KMS-11 (cell line): Measurements from ENCODE around the gene FAM222A.

Source experiments
- H2AFZ ChIP-seq: fragments of 200-600 bp; sonication (generic); 2 replicates; pipeline ENCODE4 v1.6.1; 2016; ENCODE audit warnings: antibody characterized with exemption, mixed run types, low read depth
- H3K27ac ChIP-seq: fragments of 200-600 bp; sonication (generic); 2 replicates; pipeline ENCODE4 v1.6.1; 2016; ENCODE audit warnings: mild to moderate bottlenecking, mixed run types
- H3K27me3 ChIP-seq: fragments of 200-600 bp; sonication (generic); 2 replicates; pipeline ENCODE4 v1.6.1; 2017; ENCODE audit warnings: mild to moderate bottlenecking, low read depth, mixed run types, moderate library complexity; ENCODE audit not compliant: insufficient read depth
- H3K36me3 ChIP-seq: fragments of 200-600 bp; sonication (generic); 2 replicates; pipeline ENCODE4 v1.6.1; 2017; ENCODE audit warnings: mild to moderate bottlenecking, mixed run types; ENCODE audit not compliant: insufficient read depth
- H3K4me1 ChIP-seq: fragments of 200-600 bp; sonication (generic); 2 replicates; pipeline ENCODE4 v1.6.1; 2016; ENCODE audit warnings: mild to moderate bottlenecking, low read depth, mixed run types; ENCODE audit not compliant: poor library complexity, severe bottlenecking
- H3K4me2 ChIP-seq: fragments of 200-600 bp; sonication (generic); 2 replicates; pipeline ENCODE4 v1.7.0; 2016; ENCODE audit warnings: mild to moderate bottlenecking, mixed run types
- H3K4me3 ChIP-seq: fragments of 200-600 bp; sonication (generic); IDR thresholded peaks from 2 replicates; pipeline ENCODE4 v1.6.1; 2017; ENCODE audit warnings: low read depth, low read length, mixed read lengths; ENCODE audit not compliant: insufficient read depth
- H3K79me2 ChIP-seq: fragments of 200-600 bp; sonication (generic); 2 replicates; pipeline ENCODE4 v1.6.1; 2016; ENCODE audit warnings: low read depth, mixed run types; ENCODE audit not compliant: insufficient read depth
- H3K9ac ChIP-seq: fragments of 200-600 bp; sonication (generic); 2 replicates; pipeline ENCODE4 v1.6.1; 2016; ENCODE audit warnings: mild to moderate bottlenecking, mixed run types
- H4K20me1 ChIP-seq: fragments of 200-600 bp; sonication (generic); 2 replicates; pipeline ENCODE4 v1.6.1; 2016; ENCODE audit warnings: mild to moderate bottlenecking, mixed run types; ENCODE audit not compliant: insufficient read depth
- CTCF ChIP-seq: fragments of 200-600 bp; sonication (generic); conservative IDR thresholded peaks from 2 replicates; pipeline ENCODE4 v1.6.1; 2017; ENCODE audit warnings: low read depth, mild to moderate bottlenecking, antibody characterized with exemption, low read length, moderate library complexity, mixed read lengths

Gene FAM222A

GRCh38 chr12:109678719-109679118, 34.9 kb upstream of the FAM222A start:
- no peaks in the 10 kb centered on the region for H3K4me1 ChIP-seq
- no peak overlapping the region for H3K4me2 ChIP-seq
- no peak overlapping the region for H3K27ac ChIP-seq
- no peaks in the 10 kb centered on the region for H3K36me3 ChIP-seq
- no peaks in the 10 kb centered on the region for H3K27me3 ChIP-seq
- H3K4me3 ChIP-seq: no peak overlapping the region
- H4K20me1 ChIP-seq: no peaks in the 10 kb centered on the region
- no peak overlapping the region for H2AFZ ChIP-seq
- no peak overlapping the region for H3K9ac ChIP-seq
- no peaks in the 10 kb centered on the region for H3K79me2 ChIP-seq
- no peak for TF ChIP-seq CTCF

- no peak overlapping the region for H3K4me2 ChIP-seq
- H3K4me1 ChIP-seq: no peaks in the 10 kb centered on the region
- no peak for TF ChIP-seq CTCF
- H3K27ac ChIP-seq: no peak overlapping the region
- no peaks in the 10 kb centered on the region for H3K36me3 ChIP-seq
- H2AFZ ChIP-seq: no peak overlapping the region
- H4K20me1 ChIP-seq: no peaks in the 10 kb centered on the region
- no peaks in the 10 kb centered on the region for H3K79me2 ChIP-seq
- no peak overlapping the region for H3K9ac ChIP-seq
- no peaks in the 10 kb centered on the region for H3K27me3 ChIP-seq
- no peak overlapping the region for H3K4me3 ChIP-seq
These were observed 33.9 kb upstream of the FAM222A start for GRCh38 chr12:109679501-109680263.

GRCh38 chr12:109680264-109681005, 33.2 kb upstream of the FAM222A start:
- H3K4me1 ChIP-seq: no peaks in the 10 kb centered on the region
- no peaks in the 10 kb centered on the region for H4K20me1 ChIP-seq
- no peaks in the 10 kb centered on the region for H3K36me3 ChIP-seq
- no peak overlapping the region for H2AFZ ChIP-seq
- no peaks in the 10 kb centered on the region for H3K27me3 ChIP-seq
- H3K4me2 ChIP-seq: no peak overlapping the region
- TF ChIP-seq CTCF: no peak
- no peaks in the 10 kb centered on the region for H3K79me2 ChIP-seq
- H3K4me3 ChIP-seq: no peak overlapping the region
- H3K9ac ChIP-seq: no peak overlapping the region
- H3K27ac ChIP-seq: no peak overlapping the region

- H2AFZ ChIP-seq: no peak overlapping the region
- no peak overlapping the region for H3K9ac ChIP-seq
- no peaks in the 10 kb centered on the region for H4K20me1 ChIP-seq
- no peaks in the 10 kb centered on the region for H3K4me1 ChIP-seq
- H3K4me3 ChIP-seq: no peak overlapping the region
- H3K36me3 ChIP-seq: no peaks in the 10 kb centered on the region
- no peak overlapping the region for H3K27ac ChIP-seq
- H3K27me3 ChIP-seq: no peaks in the 10 kb centered on the region
- H3K4me2 ChIP-seq: no peak overlapping the region
- H3K79me2 ChIP-seq: no peaks in the 10 kb centered on the region
- no peak for TF ChIP-seq CTCF
These were observed 31.5 kb upstream of the FAM222A start for GRCh38 chr12:109681986-109682707.
